GM18526 (cell line): ENCODE data around the gene CACNA1C.

Experiments
- POLR2A ChIP-seq: IDR thresholded peaks from 3 replicates; pipeline ENCODE4 v1.6.1; 2011; ENCODE audit not compliant: insufficient read length; ENCODE audit errors: extremely low read depth

The CACNA1C gene

DNA sequence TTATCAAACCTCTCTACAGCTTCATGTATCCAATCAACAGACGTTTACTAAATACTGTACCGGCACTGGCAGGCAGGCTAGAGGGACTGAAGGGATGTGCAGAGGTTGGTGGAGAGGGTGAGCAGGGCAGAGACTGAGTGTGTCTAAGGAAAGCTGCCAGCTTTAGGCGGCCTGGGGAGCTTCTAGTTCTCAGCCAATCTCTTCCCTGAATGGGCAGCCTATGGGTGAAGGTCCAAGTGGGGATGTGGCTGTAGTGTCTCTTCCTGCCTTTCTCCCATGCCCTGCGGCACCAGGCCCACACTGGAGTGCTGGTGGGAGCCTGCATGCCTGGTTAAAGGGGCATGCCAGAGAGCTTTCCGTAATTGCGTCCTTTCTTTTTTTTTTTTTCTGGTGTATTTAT is 239.8 kb downstream of the CACNA1C start:
- no peak for TF ChIP-seq POLR2A

DNA sequence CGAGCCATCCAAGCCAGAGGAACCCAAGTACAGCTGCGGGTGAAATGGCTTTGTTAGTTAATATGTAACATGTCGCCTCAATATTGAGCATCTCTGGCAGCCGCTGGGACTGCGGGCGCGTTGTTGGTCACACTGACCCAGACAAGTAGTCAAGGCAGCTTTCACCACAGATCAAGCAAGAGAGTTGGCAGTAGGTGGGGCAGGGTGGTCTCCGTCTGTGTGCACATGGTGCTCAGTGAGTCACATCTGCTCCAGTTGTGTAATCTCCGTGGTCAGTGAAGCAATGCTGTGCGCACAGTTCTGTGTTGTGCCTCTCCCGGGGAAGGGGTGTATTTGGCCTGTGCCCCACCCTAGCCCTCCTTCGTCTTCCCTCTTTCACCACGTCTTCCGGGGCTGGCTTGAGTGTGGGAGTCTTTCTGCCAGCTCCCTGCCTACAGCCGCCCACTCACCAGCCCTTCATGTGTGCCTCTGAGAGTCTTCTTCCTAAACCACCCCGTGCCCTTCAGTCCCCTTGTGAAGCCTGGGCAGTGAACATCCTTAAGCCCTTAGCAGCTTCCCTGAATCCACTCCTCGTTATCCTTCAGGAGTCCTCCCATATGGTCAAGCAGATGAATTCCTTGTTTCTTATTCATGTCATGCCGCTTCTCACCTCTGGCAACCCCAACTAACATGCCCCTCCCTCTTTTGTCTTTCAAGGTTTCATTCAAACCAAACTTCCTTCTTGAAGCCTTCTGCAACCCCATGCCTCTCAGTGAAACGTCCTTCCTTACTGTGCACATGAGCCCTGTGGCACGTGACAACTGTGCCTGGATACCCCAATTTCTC is 242.1 kb downstream of the CACNA1C start:
- no peak for TF ChIP-seq POLR2A

DNA sequence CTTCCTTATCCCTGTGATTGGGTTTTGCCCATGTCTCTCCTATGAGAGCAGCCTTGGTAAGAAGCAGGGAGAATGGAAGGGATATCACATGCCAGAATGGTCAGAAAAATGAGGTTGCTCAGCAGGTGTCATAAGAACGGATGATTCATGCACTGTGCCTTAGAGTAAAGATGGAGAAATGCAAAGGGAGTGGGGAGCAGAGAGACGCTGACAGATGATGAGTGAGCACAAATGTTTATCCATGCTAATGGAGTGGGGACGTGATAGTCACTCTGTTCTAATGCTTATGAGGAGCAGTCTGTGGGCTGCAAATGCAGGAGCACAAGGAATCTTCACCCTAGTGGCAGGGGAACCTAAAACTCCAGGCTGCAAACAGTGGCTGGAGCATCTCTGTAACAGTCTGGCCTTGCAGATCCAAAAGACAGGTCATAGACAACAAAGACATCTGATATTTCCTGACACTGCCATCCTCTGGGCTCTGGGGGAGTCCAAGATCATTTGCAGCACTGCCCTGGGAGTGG is 243.2 kb downstream of the CACNA1C start:
- TF ChIP-seq POLR2A: no peak

DNA sequence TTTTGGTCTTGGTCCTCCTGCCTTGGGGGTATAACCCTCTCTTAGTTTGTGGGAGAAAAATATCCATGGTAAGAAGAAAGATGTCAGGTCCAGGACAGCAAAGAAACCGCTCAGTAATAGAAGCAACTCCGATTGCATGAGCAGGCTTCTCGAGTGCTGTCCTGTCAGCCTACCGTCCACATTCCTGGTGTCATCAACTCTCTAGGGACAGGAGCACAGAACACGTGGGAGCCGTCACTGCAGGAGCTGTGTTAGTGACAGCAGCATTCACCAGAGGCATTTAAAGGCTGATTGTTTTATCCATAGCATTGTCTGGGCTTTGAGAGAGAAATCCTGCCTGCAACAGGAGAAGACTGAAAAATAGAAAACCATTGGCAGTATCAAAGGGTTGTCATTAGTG is 244.2 kb downstream of the CACNA1C start:
- no peak for TF ChIP-seq POLR2A

DNA sequence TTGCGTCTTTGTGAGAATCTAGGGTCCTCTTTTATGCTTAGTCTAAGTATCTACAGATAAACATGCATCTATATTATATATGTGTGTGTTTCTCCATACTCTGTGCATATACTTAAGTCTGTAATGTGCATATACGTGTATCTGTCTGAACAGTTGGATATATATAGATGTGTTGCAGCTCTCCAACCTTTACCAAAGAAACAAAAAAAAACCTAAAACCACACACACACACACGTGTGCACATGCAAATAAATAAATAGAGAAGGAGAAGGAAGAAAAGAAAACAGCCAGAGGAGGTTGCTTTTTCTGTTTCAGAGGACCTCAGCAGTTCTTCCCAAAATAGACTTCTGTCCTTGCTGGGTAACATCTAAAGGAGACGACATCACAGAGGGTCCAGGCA is 244.9 kb downstream of the CACNA1C start:
- no peak for TF ChIP-seq POLR2A

DNA sequence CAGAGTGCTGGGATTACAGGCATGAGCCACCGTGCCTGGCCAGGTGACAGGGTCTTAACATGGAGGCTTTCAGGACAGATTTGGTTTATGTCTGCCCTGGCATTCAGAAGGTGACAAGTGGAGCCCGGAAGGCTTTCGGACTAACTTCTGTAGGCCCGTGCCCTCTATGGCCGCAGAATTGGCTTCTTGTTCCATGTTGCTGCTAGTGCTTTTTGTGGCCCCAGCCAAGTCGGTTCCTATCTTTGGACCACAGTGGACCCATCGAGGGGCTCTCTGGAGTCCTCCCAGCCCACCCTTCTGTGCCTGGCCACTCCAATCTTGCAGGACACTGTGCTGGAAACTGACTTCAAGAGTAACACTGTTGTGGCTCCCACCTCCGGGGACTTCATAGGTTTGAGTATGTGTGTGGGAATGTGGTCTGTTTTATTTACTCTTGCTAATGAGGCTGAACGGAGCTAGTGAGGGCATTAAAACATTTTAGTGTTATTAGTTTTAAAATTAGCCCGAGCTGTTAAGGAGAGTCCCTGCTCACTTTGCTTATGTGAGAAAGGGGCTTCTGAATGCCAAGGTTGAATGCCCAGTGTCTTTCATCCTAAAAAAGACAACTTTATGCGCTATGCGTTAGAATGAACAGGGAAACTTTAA is 245.9 kb downstream of the CACNA1C start:
- no peak for TF ChIP-seq POLR2A

DNA sequence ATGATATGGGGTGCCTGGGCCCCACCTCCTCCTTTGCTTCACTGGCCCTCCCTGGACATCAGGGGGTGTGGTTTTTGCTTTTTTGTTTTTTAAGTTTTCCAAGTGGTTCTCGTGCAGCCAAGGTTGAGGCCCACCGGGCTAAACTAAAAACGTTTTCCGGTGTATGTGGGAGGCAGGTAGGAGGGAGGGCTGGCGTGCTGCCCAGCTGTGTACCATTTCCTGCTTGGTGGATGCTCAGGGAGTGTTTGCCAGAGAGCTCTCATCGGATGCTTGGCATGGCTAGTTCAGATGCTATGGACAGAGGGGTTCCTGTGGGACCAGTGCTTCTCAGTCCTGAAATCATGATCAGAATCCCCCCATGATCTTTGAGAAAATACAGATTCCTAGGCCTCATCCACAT is 246.4 kb downstream of the CACNA1C start:
- TF ChIP-seq POLR2A: no peak

DNA sequence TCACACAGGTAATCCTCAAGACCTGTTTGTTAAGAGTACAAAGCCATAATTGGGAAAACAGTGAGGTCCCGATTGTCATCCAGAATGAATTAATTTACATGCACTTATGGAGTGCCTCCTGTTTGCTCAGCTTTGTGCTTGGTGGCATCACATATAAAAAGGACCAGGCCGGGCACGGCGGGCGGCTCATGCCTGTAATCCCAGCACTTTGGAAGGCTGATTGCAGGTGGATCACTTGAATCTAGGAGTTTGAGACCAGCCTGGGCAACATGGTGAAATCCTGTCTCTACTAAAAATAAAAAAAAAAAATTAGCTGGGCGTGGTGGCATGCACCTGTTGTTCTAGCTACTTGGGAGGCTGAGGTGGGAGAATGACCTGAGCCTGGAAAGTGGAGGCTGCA is 247.4 kb downstream of the CACNA1C start:
- TF ChIP-seq POLR2A: no peak

- no peak for TF ChIP-seq POLR2A
Measured at GRCh38 chr12:2300886-2301285, 248.1 kb downstream of the CACNA1C start.

GRCh38 chr12:2301531-2302461 is 249.0 kb downstream of the CACNA1C start:
- TF ChIP-seq POLR2A: no peak

DNA sequence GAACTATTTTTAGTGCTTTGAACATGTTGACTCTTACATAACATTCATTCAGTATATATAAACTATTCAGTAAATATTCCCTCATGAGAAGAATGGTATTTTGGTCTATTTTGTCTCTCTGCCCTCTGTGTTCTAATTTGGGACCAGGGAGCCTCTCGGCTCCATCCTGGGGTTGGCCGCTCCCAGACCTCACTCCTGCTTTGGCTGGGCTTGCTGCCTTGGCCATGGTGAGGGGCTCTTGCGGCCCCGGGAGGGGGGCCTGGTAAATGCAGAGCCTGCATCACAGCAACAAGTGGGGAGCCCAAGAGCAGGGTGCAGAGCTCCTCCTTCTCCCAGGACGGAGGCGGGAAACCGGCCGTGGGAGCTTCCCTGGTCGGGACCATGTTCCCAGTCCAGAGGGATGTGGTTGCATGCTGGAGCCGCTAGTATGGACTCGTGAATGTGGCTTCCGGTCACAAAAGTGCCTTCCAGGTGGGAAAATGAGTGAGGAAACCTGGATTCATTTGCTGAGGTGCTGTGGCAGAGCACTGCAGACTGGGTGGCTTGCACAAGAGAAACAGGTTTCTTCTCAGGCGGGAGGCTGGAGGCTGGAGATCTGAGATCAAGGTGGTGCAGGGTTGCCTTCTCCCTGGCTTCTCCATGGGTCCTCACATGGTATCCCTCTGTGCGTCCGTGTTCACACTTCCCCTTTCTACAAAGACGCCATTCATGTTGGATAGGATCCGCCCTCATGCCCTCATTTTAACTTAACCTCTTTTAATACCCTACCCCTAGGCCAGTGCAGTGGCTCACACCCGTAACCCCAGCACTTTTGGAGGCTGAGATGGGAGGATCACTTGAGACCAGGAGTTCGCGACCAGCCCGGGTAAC is 250.2 kb downstream of the CACNA1C start:
- no peak for TF ChIP-seq POLR2A

- TF ChIP-seq POLR2A: no peak
Measured at GRCh38 chr12:2304223-2304622, 251.4 kb downstream of the CACNA1C start.

GRCh38 chr12:2306012-2306411 is 253.2 kb downstream of the CACNA1C start:
- no peak for TF ChIP-seq POLR2A

- no peak for TF ChIP-seq POLR2A
Measured at GRCh38 chr12:2306735-2307134, 253.9 kb downstream of the CACNA1C start.
